Breast epithelium (tissue), 3 donors: ENCODE results near the gene HTR1E.

Experiments
- POLR2A ChIP-seq: fragments of 450-650 bp; IDR thresholded peaks from one replicate; pipeline ENCODE4 v1.6.1; 2016; ENCODE audit warnings: antibody characterized with exemption, mild to moderate bottlenecking, moderate library complexity
- POLR2AphosphoS5 ChIP-seq, 3 donors: sonication (generic); formaldehyde crosslinking; IDR thresholded peaks; one replicate each; pipeline ENCODE4 v1.6.1; 2017; ENCODE audit warnings: antibody characterized with exemption in 3 of 3
- TF ChIP-seq, protein P1 (sequence below), 3 donors: fragments of 450-650 bp; IDR thresholded peaks; one replicate each; pipeline ENCODE4 v1.5.1; 2016 to 2017; ENCODE audit warnings: antibody characterized with exemption in 3 of 3, mild to moderate bottlenecking in 3 of 3, moderate library complexity in 3 of 3

DNA sequence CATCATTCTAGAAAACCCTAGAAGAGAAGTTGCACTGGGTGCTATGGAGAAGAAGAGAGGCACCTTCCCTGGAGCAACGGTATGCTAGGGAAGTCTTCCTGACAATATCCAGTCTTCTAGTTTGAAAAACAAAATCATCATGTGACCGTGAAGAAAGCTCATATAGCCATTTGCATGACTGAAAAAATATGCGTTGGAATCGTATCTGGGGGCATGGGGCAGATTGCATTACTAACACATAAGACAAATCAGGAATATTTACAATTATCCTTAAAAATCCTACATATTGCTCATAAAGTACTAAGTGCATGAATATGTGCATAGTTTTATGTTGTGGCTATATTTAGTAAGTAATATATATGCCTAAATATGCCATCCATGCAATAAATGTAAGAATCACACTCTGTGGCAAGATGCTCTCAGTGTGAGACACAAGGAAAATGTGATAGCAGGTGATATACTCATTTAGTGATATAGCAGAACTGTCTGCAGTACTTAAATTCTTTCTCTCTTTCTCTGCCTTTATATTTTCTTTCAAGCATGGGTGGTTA is 26.8 kb downstream of the HTR1E start:
- TF ChIP-seq, protein P1, sequence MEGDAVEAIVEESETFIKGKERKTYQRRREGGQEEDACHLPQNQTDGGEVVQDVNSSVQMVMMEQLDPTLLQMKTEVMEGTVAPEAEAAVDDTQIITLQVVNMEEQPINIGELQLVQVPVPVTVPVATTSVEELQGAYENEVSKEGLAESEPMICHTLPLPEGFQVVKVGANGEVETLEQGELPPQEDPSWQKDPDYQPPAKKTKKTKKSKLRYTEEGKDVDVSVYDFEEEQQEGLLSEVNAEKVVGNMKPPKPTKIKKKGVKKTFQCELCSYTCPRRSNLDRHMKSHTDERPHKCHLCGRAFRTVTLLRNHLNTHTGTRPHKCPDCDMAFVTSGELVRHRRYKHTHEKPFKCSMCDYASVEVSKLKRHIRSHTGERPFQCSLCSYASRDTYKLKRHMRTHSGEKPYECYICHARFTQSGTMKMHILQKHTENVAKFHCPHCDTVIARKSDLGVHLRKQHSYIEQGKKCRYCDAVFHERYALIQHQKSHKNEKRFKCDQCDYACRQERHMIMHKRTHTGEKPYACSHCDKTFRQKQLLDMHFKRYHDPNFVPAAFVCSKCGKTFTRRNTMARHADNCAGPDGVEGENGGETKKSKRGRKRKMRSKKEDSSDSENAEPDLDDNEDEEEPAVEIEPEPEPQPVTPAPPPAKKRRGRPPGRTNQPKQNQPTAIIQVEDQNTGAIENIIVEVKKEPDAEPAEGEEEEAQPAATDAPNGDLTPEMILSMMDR (IDR thresholded peaks at IDR 0.05) = no peak
- TF ChIP-seq POLR2A (no peak), POLR2AphosphoS5 (IDR thresholded peaks at IDR 0.05) (no peak)
